ENCODE results near the gene ITM2C.

ITM2C gene

GRCh38 chr2:230898016-230898712 is 33.4 kb downstream of the ITM2C start:
- TF ChIP-seq EZH2phosphoT487 (conservative IDR thresholded peaks at IDR 0.05; ENCODE audit: low read length) = no peak
- Histone ChIP-seq H3K9ac (ENCODE audit: low read length) (no peak overlapping the region), H3K9me2 (replicated peaks; ENCODE audit: insufficient read depth, low read length) (no peaks in the 10 kb centered on the region), H3K9me3 (ENCODE audit: insufficient read depth, low read length) (no peaks in the 10 kb centered on the region), H4K20me1 (ENCODE audit: low read depth, low read length) (no peaks in the 10 kb centered on the region), H3K79me2 (ENCODE audit: insufficient read depth, low read length) (no peaks in the 10 kb centered on the region), H3K27ac (ENCODE audit: low read depth, low read length) (no peak overlapping the region), H3K36me3 (ENCODE audit: low read length) (no peaks in the 10 kb centered on the region), H3K4me3 (ENCODE audit: insufficient read depth, low read length, poor library complexity, severe bottlenecking) (no peak overlapping the region), H3K4me2 (ENCODE audit: low read depth, low read length, poor library complexity, severe bottlenecking) (no peak overlapping the region), H3F3A (ENCODE audit: insufficient read depth) (no peaks in the 10 kb centered on the region), H2AFZ (ENCODE audit: low read depth, low read length, severe bottlenecking) (no peak overlapping the region), H3K27me3 (ENCODE audit: low read length) (no peaks in the 10 kb centered on the region)

GRCh38 chr2:230898713-230899091 is 34.0 kb downstream of the ITM2C start:
- no peaks in the 10 kb centered on the region for H3K36me3 ChIP-seq (ENCODE audit: low read length)
- no peaks in the 10 kb centered on the region for H3K79me2 ChIP-seq (ENCODE audit: insufficient read depth, low read length)
- TF ChIP-seq, protein P1, sequence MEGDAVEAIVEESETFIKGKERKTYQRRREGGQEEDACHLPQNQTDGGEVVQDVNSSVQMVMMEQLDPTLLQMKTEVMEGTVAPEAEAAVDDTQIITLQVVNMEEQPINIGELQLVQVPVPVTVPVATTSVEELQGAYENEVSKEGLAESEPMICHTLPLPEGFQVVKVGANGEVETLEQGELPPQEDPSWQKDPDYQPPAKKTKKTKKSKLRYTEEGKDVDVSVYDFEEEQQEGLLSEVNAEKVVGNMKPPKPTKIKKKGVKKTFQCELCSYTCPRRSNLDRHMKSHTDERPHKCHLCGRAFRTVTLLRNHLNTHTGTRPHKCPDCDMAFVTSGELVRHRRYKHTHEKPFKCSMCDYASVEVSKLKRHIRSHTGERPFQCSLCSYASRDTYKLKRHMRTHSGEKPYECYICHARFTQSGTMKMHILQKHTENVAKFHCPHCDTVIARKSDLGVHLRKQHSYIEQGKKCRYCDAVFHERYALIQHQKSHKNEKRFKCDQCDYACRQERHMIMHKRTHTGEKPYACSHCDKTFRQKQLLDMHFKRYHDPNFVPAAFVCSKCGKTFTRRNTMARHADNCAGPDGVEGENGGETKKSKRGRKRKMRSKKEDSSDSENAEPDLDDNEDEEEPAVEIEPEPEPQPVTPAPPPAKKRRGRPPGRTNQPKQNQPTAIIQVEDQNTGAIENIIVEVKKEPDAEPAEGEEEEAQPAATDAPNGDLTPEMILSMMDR (IDR thresholded peaks at IDR 0.05; ENCODE audit: insufficient read depth, low read length, poor library complexity, severe bottlenecking) = no peak
- no peak for TF ChIP-seq EZH2phosphoT487 (conservative IDR thresholded peaks at IDR 0.05; ENCODE audit: low read length)
- H3F3A ChIP-seq (ENCODE audit: insufficient read depth) = no peaks in the 10 kb centered on the region
- no peaks in the 10 kb centered on the region for H3K9me2 ChIP-seq (replicated peaks; ENCODE audit: insufficient read depth, low read length)
- no peaks in the 10 kb centered on the region for H3K9me3 ChIP-seq (ENCODE audit: insufficient read depth, low read length)
- no peak overlapping the region for H3K27ac ChIP-seq (ENCODE audit: low read depth, low read length)
- H4K20me1 ChIP-seq (ENCODE audit: low read depth, low read length) = no peaks in the 10 kb centered on the region
- no peaks in the 10 kb centered on the region for H3K27me3 ChIP-seq (ENCODE audit: low read length)
- H2AFZ ChIP-seq (ENCODE audit: low read depth, low read length, severe bottlenecking) = no peak overlapping the region
- H3K9ac ChIP-seq (ENCODE audit: low read length) = no peak overlapping the region
- H3K4me2 ChIP-seq (ENCODE audit: low read depth, low read length, poor library complexity, severe bottlenecking) = no peak overlapping the region
- no peak overlapping the region for H3K4me3 ChIP-seq (ENCODE audit: insufficient read depth, low read length, poor library complexity, severe bottlenecking)

DNA sequence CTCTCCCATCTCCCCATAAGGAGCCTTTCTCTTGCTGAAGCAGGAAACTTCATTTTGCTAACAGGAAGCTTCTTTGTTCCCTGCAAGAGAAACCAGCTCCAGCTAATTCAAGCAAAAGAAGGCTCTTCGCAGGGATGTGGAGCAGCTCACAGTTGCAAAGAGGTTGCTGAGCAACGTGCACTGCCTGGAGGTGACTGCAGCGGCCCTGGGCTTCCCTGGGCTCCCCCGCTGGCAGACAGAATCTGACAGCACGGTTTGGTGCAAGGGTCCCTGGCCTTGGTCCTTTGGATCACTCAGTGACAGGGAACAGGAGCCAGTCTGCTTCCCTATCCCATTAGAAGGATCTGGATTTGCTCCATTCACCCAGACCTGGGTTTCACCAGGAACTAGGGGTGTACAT is 34.5 kb downstream of the ITM2C start:
- no peak overlapping the region for H3K27ac ChIP-seq (ENCODE audit: low read depth, low read length)
- no peaks in the 10 kb centered on the region for H3K79me2 ChIP-seq (ENCODE audit: insufficient read depth, low read length)
- H3K27me3 ChIP-seq (ENCODE audit: low read length) = no peaks in the 10 kb centered on the region
- H3K4me3 ChIP-seq (ENCODE audit: insufficient read depth, low read length, poor library complexity, severe bottlenecking) = no peak overlapping the region
- H3K9me2 ChIP-seq (replicated peaks; ENCODE audit: insufficient read depth, low read length) = no peaks in the 10 kb centered on the region
- no peak for TF ChIP-seq EZH2phosphoT487 (conservative IDR thresholded peaks at IDR 0.05; ENCODE audit: low read length)
- TF ChIP-seq, protein P1 (IDR thresholded peaks at IDR 0.05; ENCODE audit: insufficient read depth, low read length, poor library complexity, severe bottlenecking) = no peak
- no peaks in the 10 kb centered on the region for H3K36me3 ChIP-seq (ENCODE audit: low read length)
- H3K9me3 ChIP-seq (ENCODE audit: insufficient read depth, low read length) = no peaks in the 10 kb centered on the region
- no peaks in the 10 kb centered on the region for H3F3A ChIP-seq (ENCODE audit: insufficient read depth)
- no peaks in the 10 kb centered on the region for H4K20me1 ChIP-seq (ENCODE audit: low read depth, low read length)
- H3K9ac ChIP-seq (ENCODE audit: low read length) = no peak overlapping the region
- no peak overlapping the region for H3K4me2 ChIP-seq (ENCODE audit: low read depth, low read length, poor library complexity, severe bottlenecking)
- no peak overlapping the region for H2AFZ ChIP-seq (ENCODE audit: low read depth, low read length, severe bottlenecking)

DNA sequence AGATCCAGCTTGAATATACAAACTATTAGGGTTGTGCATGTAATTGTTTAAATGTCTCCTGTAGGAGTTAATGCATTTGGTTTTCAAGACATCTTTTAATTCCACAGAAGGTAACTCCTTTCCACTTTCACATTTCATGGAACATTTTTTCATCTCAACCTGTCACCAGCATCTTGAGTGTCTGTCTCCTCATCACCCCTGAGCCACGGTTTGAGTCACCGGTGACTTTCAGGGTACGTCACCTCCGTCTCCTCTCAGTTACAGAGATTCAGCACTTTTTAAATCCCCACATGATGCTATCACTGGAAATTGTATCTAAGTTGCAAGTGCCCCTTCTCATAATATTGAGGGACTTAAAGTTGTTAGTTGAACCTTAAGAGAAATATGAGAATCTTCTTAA is 35.0 kb downstream of the ITM2C start:
- H4K20me1 ChIP-seq (ENCODE audit: low read depth, low read length) = no peaks in the 10 kb centered on the region
- TF ChIP-seq EZH2phosphoT487 (conservative IDR thresholded peaks at IDR 0.05; ENCODE audit: low read length) = no peak
- TF ChIP-seq, protein P1 (IDR thresholded peaks at IDR 0.05; ENCODE audit: insufficient read depth, low read length, poor library complexity, severe bottlenecking) = no peak
- no peaks in the 10 kb centered on the region for H3F3A ChIP-seq (ENCODE audit: insufficient read depth)
- no peaks in the 10 kb centered on the region for H3K79me2 ChIP-seq (ENCODE audit: insufficient read depth, low read length)
- H3K4me3 ChIP-seq (ENCODE audit: insufficient read depth, low read length, poor library complexity, severe bottlenecking) = no peak overlapping the region
- no peak overlapping the region for H3K9ac ChIP-seq (ENCODE audit: low read length)
- no peaks in the 10 kb centered on the region for H3K27me3 ChIP-seq (ENCODE audit: low read length)
- no peaks in the 10 kb centered on the region for H3K36me3 ChIP-seq (ENCODE audit: low read length)
- no peak overlapping the region for H2AFZ ChIP-seq (ENCODE audit: low read depth, low read length, severe bottlenecking)
- H3K27ac ChIP-seq (ENCODE audit: low read depth, low read length) = no peak overlapping the region
- no peak overlapping the region for H3K4me2 ChIP-seq (ENCODE audit: low read depth, low read length, poor library complexity, severe bottlenecking)
- H3K9me2 ChIP-seq (replicated peaks; ENCODE audit: insufficient read depth, low read length) = no peaks in the 10 kb centered on the region
- no peaks in the 10 kb centered on the region for H3K9me3 ChIP-seq (ENCODE audit: insufficient read depth, low read length)
